Endothelial cell of umbilical vein (primary cell): ENCODE results near the gene NMRK2. TPM values are rescaled to one million over a fixed set of nuclear protein-coding genes. Genes with fewer than 3 reads are reported as not detected.

Source experiments
- BruUV-seq: library from RNA; stranded (reverse); fragments of 400-500 nt; replicated peaks from 2 replicates; lab custom pipeline; 2021; lab: Mats Ljungman, UMichigan
- CTCF ChIA-PET: fragments of 300-600, 350-600 bp; sonication (Branson Sonifier 250); formaldehyde crosslinking; loops from one replicate; lab custom pipeline; 2021; ENCODE audit warnings: antibody characterized with exemption, inconsistent platforms; lab: Charles Lee
- POLR2A ChIA-PET: fragments of 300-600, 350-600 bp; sonication (Branson Sonifier 250); formaldehyde crosslinking; loops from one replicate; lab custom pipeline; 2021; ENCODE audit warnings: antibody characterized with exemption, inconsistent platforms; lab: Charles Lee
- DNase-seq: peaks from one replicate; pipeline ENCODE4 v3.0.0-alpha.2; 2011; ENCODE audit warnings: low read depth, low spot score
- FAIRE-seq: peaks from 2 replicates; lab custom pipeline; 2011; peaks lifted over from hg19 to GRCh38; lab: Jason Lieb, UNC
- H2AFZ ChIP-seq: 2 replicates; pipeline ENCODE4 v1.6.0; 2012; ENCODE audit warnings: low read depth, low read length, control low read depth, inconsistent platforms
- H3K27ac ChIP-seq: 2 replicates; pipeline ENCODE4 v1.5.1; 2011; ENCODE audit warnings: low read depth, mild to moderate bottlenecking, control low read depth, low read length, moderate library complexity; ENCODE audit not compliant: insufficient read depth
- H3K27me3 ChIP-seq, 2 experiments: 2 replicates each; pipeline versions ENCODE4 v1.6.0 to v1.6.1; 2011; ENCODE audit warnings: low read length in 2 of 2, mixed read lengths in 1 of 2; ENCODE audit not compliant: control insufficient read depth in 2 of 2, insufficient read depth in 2 of 2
- H3K36me3 ChIP-seq, 2 experiments: 2 replicates in 1 of 2; 3 replicates in 1 of 2; pipeline ENCODE4 v1.5.1; 2011; ENCODE audit warnings: low read length in 2 of 2, mild to moderate bottlenecking in 1 of 2, moderate library complexity in 1 of 2; ENCODE audit not compliant: control insufficient read depth in 2 of 2, insufficient read depth in 2 of 2; ENCODE audit errors: extremely low read depth in 1 of 2
- H3K4me1 ChIP-seq: 3 replicates; pipeline ENCODE4 v1.5.1; 2011; ENCODE audit warnings: mild to moderate bottlenecking, low read length; ENCODE audit not compliant: control insufficient read depth, insufficient read depth; ENCODE audit errors: extremely low read depth
- H3K4me2 ChIP-seq: 2 replicates; pipeline ENCODE4 v1.6.1; 2011; ENCODE audit warnings: low read length, control low read depth, mixed read lengths; ENCODE audit not compliant: insufficient read depth
- H3K4me3 ChIP-seq, 3 experiments: fragments of 200-600 bp in 1 of 3; sonication (generic), shearing (Covaris generic) in 1 of 3; replicated peaks in 1 of 3; 2 replicates each; pipeline ENCODE4 v1.5.1; 2011 to 2016; ENCODE audit warnings: control low read depth in 3 of 3, low read length in 3 of 3, mild to moderate bottlenecking in 2 of 3, inconsistent platforms in 1 of 3, low read depth in 1 of 3, moderate library complexity in 1 of 3; ENCODE audit not compliant: insufficient read depth in 1 of 3
- H3K79me2 ChIP-seq: 2 replicates; pipeline ENCODE4 v1.6.0; 2012; ENCODE audit warnings: low read length, inconsistent platforms; ENCODE audit not compliant: control insufficient read depth, insufficient read depth
- H3K9ac ChIP-seq: replicated peaks from 2 replicates; pipeline ENCODE3; 2011; ENCODE audit warnings: low read length, control low read depth; ENCODE audit not compliant: insufficient read depth; ENCODE audit errors: extremely low read depth
- H3K9me1 ChIP-seq: replicated peaks from 3 replicates; pipeline ENCODE4 v1.6.0; 2011; ENCODE audit warnings: mild to moderate bottlenecking, low read length; ENCODE audit not compliant: control insufficient read depth, insufficient read depth; ENCODE audit errors: extremely low read depth
- H3K9me3 ChIP-seq: replicated peaks from 2 replicates; pipeline ENCODE4 v1.5.1; 2012; ENCODE audit warnings: low read length, inconsistent platforms; ENCODE audit not compliant: control insufficient read depth, insufficient read depth
- H4K20me1 ChIP-seq: replicated peaks from 2 replicates; pipeline ENCODE3; 2011; ENCODE audit warnings: mild to moderate bottlenecking, low read length; ENCODE audit not compliant: control insufficient read depth, insufficient read depth; ENCODE audit errors: extremely low read depth
- EZH2 ChIP-seq: IDR thresholded peaks from 2 replicates; pipeline ENCODE4 v1.6.1; 2012; ENCODE audit warnings: borderline replicate concordance, low read depth, mild to moderate bottlenecking, moderate library complexity, low read length, inconsistent platforms; ENCODE audit not compliant: severe bottlenecking
- FOS ChIP-seq: IDR thresholded peaks from 2 replicates; pipeline ENCODE4 v1.6.1; 2011; ENCODE audit warnings: mild to moderate bottlenecking, low read length, moderate library complexity, borderline replicate concordance; ENCODE audit not compliant: insufficient read depth
- GATA2 ChIP-seq: IDR thresholded peaks from 2 replicates; pipeline ENCODE4 v1.7.0; 2011; ENCODE audit warnings: low read depth, mild to moderate bottlenecking, moderate library complexity, mixed read lengths, low read length; ENCODE audit not compliant: insufficient read length, insufficient read depth
- JUN ChIP-seq: IDR thresholded peaks from 2 replicates; pipeline ENCODE4 v1.6.1; 2011; ENCODE audit warnings: borderline replicate concordance, low read depth; ENCODE audit not compliant: insufficient read length, insufficient read depth
- MYC ChIP-seq: IDR thresholded peaks from one replicate; pipeline ENCODE4 v1.6.1; 2011; ENCODE audit warnings: mild to moderate bottlenecking, low read depth, low read length
- POLR2A ChIP-seq: IDR thresholded peaks from 2 replicates; pipeline ENCODE4 v1.6.1; 2012; ENCODE audit warnings: low read depth, mild to moderate bottlenecking, control low read depth, low read length
- POLR2AphosphoS5 ChIP-seq: IDR thresholded peaks from 2 replicates; pipeline ENCODE4 v1.6.1; 2012; ENCODE audit warnings: low read depth, mild to moderate bottlenecking, control low read depth, low read length, moderate library complexity; ENCODE audit not compliant: insufficient read depth
- dilution Hi-C: fragments of 300-500 bp; cut with MboI; formaldehyde crosslinking; loops from one replicate; pipeline ENCODE4 v1.15.0; 2019; ENCODE audit warnings: low sequenced_read_pairs; ENCODE audit not compliant: extremely low pct_ligation_motif_present
- intact Hi-C: fragments of 100-400 bp; cut with micrococcal nuclease; formaldehyde crosslinking; loops from one replicate; pipeline ENCODE4 v1.10.0; 2022
- polyA plus RNA-seq, 4 experiments: library from polyadenylated mRNA; depleted of rRNA in 3 of 4; stranded (reverse) in 3 of 4; unstranded in 1 of 4; fragments of >200 nt; gene quantifications; 2 replicates each; pipeline versions ENCODE4 v1.2.1 to v1.2.3, GENCODE V29; 2011 to 2012; ENCODE audit warnings: missing spikeins in 1 of 4
- total RNA-seq: library from RNA; stranded (reverse); gene quantifications from 2 replicates; pipeline ENCODE4 v1.2.3, GENCODE V29; 2021
- TF ChIP-seq, protein P1 (sequence below): IDR thresholded peaks from 2 replicates; pipeline ENCODE4 v1.6.1; 2011; ENCODE audit not compliant: insufficient read depth, insufficient read length
- TF ChIP-seq, protein P2 (sequence below), 2 donors: IDR thresholded peaks; 1 replicate in 1 of 2; 2 replicates in 1 of 2; pipeline ENCODE4 v1.5.1; 2011; ENCODE audit warnings: low read length in 2 of 2, mild to moderate bottlenecking in 2 of 2, moderate library complexity in 2 of 2, control low read depth in 1 of 2, inconsistent platforms in 1 of 2, low read depth in 1 of 2; ENCODE audit not compliant: insufficient read depth in 1 of 2; ENCODE audit errors: extremely low read depth in 1 of 2

The NMRK2 gene
- total and polyA plus RNA-seq, 2 donors (not counting 3 experiments of a cell fraction or from before 2014, with no cell fraction given): not detected

DNA sequence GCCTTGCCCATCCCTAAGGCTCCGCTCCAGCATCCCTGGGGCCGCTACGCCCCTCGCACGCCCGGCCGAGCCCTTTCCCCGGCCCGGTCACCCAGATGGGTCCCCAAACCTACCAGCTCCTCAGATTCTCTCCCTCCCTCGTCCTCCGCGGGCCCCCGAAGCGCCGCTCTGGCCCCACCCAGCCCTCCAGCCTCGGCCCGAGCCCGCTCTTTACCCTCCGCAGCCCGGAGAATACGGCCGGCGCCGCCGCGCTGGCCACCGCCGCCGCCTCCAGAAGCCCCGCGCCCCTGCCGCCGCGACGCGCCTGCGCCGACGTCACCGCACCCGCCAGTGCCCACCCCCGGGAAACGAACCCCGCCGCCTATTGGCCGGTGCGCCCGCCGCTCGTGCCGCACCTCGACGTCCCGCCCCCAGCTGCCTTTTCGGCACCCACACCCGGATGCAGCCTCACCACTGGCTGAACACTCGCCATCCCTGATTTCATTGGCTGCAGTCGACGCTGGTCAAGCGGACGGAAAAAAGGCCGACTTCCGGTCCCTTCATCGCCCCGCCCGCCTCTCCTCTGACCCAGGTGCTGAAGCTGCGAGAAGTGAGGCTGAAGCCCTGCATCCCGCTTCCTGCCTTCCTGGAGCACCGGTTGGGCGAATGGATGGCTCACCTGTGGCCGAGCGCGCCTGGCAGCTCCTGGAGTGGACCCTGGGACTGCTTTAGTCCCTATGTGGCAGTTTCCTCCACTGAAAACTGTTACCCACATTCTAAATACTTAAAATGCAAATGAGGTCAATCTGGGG, 38.1 kb downstream of the NMRK2 start, which contains the start of gene DAPK3:
DAPK3 (minus strand) TSS at position 292 of the 791 bp plus-strand sequence. CDS start 1,364 bp downstream, outside the sequence.
- Histone ChIP-seq H2AFZ (no peak within 1 kb of the TSS), H3K4me1 (peaks cover 23% of the 10 kb centered on the region), H3K9ac (peak within 1 kb of the TSS; percentile 98), H3K27me3 (no peaks in the 10 kb centered on the region), H4K20me1 (no peaks in the 10 kb centered on the region), H3K36me3 (peaks cover 14 to 25% of the 10 kb centered on the region in 2 experiments), H3K9me3 (no peaks in the 10 kb centered on the region), H3K4me2 (peak within 1 kb of the TSS; percentile 75), H3K79me2 (peaks cover 46% of the 10 kb centered on the region), H3K9me1 (no peaks in the 10 kb centered on the region), H3K27ac (peak within 1 kb of the TSS; percentile 92), H3K4me3 (peak within 1 kb of the TSS; percentile 79 to 93 (median 86))
- ChIA-PET POLR2A (interaction anchor here (1.0 to 4.9 kb wide), 4 partner anchors 10 to 17 kb away, joined by 3 to 82 read pairs (median 4); partner anchors contain the start of gene EEF2), CTCF (interaction anchor here (1.0 to 1.6 kb wide), 2 partner anchors 14 to 17 kb away, joined by 4 to 11 read pairs; partner anchors contain the start of gene EEF2)
- FAIRE-seq: peak; percentile 98
- BruUV-seq: no TSS peak
- dilution Hi-C loops: no loop called here
- peak; percentile 99 for DNase-seq
- TF ChIP-seq, protein P1, sequence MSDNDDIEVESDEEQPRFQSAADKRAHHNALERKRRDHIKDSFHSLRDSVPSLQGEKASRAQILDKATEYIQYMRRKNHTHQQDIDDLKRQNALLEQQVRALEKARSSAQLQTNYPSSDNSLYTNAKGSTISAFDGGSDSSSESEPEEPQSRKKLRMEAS: no peak
- TF ChIP-seq MYC: no peak
- TF ChIP-seq FOS: no peak
- TF ChIP-seq, protein P2, sequence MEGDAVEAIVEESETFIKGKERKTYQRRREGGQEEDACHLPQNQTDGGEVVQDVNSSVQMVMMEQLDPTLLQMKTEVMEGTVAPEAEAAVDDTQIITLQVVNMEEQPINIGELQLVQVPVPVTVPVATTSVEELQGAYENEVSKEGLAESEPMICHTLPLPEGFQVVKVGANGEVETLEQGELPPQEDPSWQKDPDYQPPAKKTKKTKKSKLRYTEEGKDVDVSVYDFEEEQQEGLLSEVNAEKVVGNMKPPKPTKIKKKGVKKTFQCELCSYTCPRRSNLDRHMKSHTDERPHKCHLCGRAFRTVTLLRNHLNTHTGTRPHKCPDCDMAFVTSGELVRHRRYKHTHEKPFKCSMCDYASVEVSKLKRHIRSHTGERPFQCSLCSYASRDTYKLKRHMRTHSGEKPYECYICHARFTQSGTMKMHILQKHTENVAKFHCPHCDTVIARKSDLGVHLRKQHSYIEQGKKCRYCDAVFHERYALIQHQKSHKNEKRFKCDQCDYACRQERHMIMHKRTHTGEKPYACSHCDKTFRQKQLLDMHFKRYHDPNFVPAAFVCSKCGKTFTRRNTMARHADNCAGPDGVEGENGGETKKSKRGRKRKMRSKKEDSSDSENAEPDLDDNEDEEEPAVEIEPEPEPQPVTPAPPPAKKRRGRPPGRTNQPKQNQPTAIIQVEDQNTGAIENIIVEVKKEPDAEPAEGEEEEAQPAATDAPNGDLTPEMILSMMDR (IDR thresholded peaks at IDR 0.05; ENCODE audit: extremely low read depth in 1 of 2, insufficient read depth in 1 of 2, low read depth in 1 of 2, low read length in 2 of 2): no peak
- no peak for TF ChIP-seq EZH2
- TF ChIP-seq POLR2A: peak; percentile 83
- peak; percentile 93 for TF ChIP-seq POLR2AphosphoS5
- no peak for TF ChIP-seq JUN
- TF ChIP-seq GATA2: no peak
- intact Hi-C loops: loop anchor here (1.0 kb wide), 1 partner anchor 14 kb away; the partner anchor contains the start of gene EEF2
